Left lung (tissue), 10 donors: ENCODE data around the gene CDIP1. TPM values are rescaled to one million over a fixed set of nuclear protein-coding genes. Genes with fewer than 3 reads are reported as not detected.
A peak's percentile ranks its signal among the peaks of the same experiment; 100 is the strongest.

Experiments
- ATAC-seq: fragments of 200-7000 bp; cut with Tn5 transposase; one replicate; pipeline ENCODE4 v1.9.1; 2020; ENCODE audit warnings: moderate library complexity
- DNase-seq, 4 donors: peaks; one replicate each; pipeline ENCODE4 v3.0.0-alpha.2; 2013 to 2020
- H3K27ac ChIP-seq, 2 donors: fragments of 200-600 bp; sonication (generic) in 1 of 2; one replicate each; pipeline versions ENCODE4 v1.5.0 to v1.8.0; 2020 to 2021
- H3K27me3 ChIP-seq, 2 donors: fragments of 200-600 bp; sonication (generic) in 1 of 2; one replicate each; pipeline versions ENCODE4 v1.5.0 to v1.8.0; 2020 to 2021
- H3K36me3 ChIP-seq, 2 donors: fragments of 200-600 bp; sonication (generic) in 1 of 2; one replicate each; pipeline versions ENCODE4 v1.5.0 to v1.8.0; 2020 to 2021
- H3K4me1 ChIP-seq, 2 donors: fragments of 200-600 bp; one replicate each; pipeline ENCODE4 v1.8.0; 2021
- H3K4me3 ChIP-seq, 2 donors: fragments of 200-600 bp; sonication (generic) in 1 of 2; one replicate each; pipeline versions ENCODE4 v1.5.0 to v1.8.0; 2020 to 2021; ENCODE audit warnings: mild to moderate bottlenecking in 1 of 2
- H3K9me3 ChIP-seq, 2 donors: fragments of 200-600 bp; sonication (generic) in 1 of 2; one replicate each; pipeline versions ENCODE4 v1.5.0 to v1.8.0; 2020 to 2021
- CTCF ChIP-seq, 2 donors: fragments of 200-600 bp; sonication (generic) in 1 of 2; IDR thresholded peaks; one replicate each; pipeline versions ENCODE4 v1.5.0 to v1.8.0; 2021; ENCODE audit warnings: antibody characterized with exemption in 2 of 2
- intact Hi-C, 2 donors: fragments of 100-400 bp; cut with DNase I; formaldehyde crosslinking; loops; one replicate each; pipeline versions ENCODE4 v1.11.2 to v1.14.2; 2022
- polyA plus RNA-seq, 6 donors: library from polyadenylated mRNA; unstranded; fragments of 120-200 nt; gene quantifications; one replicate each; pipeline ENCODE4 v1.2.1, GENCODE V29; 2013; ENCODE audit not compliant: insufficient read length in 6 of 6
- total RNA-seq, 2 donors: library from RNA; stranded (reverse); fragmentation: NEBNext Ultra II Directional; extraction: Animal tissue kit (Norgen Biotek cat#: 25700); gene quantifications; one replicate each; pipeline ENCODE4 v1.2.1, GENCODE V29; 2021
- donor health status: DM: no; HTN: yes; CAD: no.
- donor health status: DM: no; HTN: no; CAD: no.

CDIP1 gene
- total and polyA plus RNA-seq, 8 donors, result 18.1 to 27.0 (median 22.6) TPM

- Histone ChIP-seq H3K4me3 (no peak overlapping the region), H3K27ac (no peak overlapping the region), H3K4me1 (no peaks in the 10 kb centered on the region), H3K36me3 (no peaks in the 10 kb centered on the region), H3K9me3 (no peaks in the 10 kb centered on the region), H3K27me3 (no peaks in the 10 kb centered on the region)
- no peak for TF ChIP-seq CTCF (IDR thresholded peaks at IDR 0.05)
- ATAC-seq, result no peak
- intact Hi-C loops, result no loop called here
- DNase-seq, result no peak
Observed at GRCh38 chr16:4557973-4558372, 19.4 kb upstream of the CDIP1 start.

- Histone ChIP-seq H3K4me3 (no peak overlapping the region), H3K27me3 (no peaks in the 10 kb centered on the region), H3K36me3 (no peaks in the 10 kb centered on the region), H3K9me3 (no peaks in the 10 kb centered on the region), H3K27ac (no peak overlapping the region), H3K4me1 (no peaks in the 10 kb centered on the region)
- intact Hi-C loops, result no loop called here
- no peak for TF ChIP-seq CTCF (IDR thresholded peaks at IDR 0.05)
- peak; percentile 19 for ATAC-seq
- DNase-seq, result no peak
Observed at GRCh38 chr16:4556580-4556979, 18.0 kb upstream of the CDIP1 start.

GRCh38 chr16:4556112-4556511, 17.5 kb upstream of the CDIP1 start, which contains the start of gene C16orf96:
C16orf96 (plus strand) TSS chr16:4556340; CDS start chr16:4556490, 150 bp downstream.
- no peak within 1 kb of the TSS for H3K4me3 ChIP-seq
- H3K27ac ChIP-seq, result no peak within 1 kb of the TSS
- intact Hi-C loops, result no loop called here
- H3K9me3 ChIP-seq, result no peaks in the 10 kb centered on the region
- no peaks in the 10 kb centered on the region for H3K27me3 ChIP-seq
- H3K4me1 ChIP-seq, result no peaks in the 10 kb centered on the region
- no peak for DNase-seq
- peak; percentile 58 for ATAC-seq
- H3K36me3 ChIP-seq, result no peaks in the 10 kb centered on the region
- no peak for TF ChIP-seq CTCF (IDR thresholded peaks at IDR 0.05)

DNA sequence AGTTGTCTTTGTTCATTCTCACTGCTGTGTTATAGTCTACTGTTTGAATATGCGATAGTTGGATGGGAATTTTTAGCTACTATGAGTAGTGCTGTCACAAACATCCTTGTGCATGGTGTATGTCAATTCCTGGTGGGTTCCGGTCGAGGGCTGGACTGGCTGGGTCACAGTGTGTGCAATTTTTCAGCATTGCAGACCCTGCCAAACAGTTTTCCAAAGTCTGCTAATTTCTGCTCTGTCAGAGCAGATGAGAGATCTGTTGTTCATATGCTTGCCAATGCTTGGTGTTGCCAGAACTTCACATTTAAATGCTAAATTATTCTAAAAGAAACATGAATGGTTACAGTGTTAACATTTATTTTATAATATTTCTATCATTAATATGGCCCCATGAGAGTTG, 14.0 kb upstream of the CDIP1 start:
- no peak overlapping the region for H3K4me3 ChIP-seq
- DNase-seq (peak in 1 of 4 donors; percentile 57), ATAC-seq (no peak)
- H3K27ac ChIP-seq, result no peak overlapping the region
- intact Hi-C loops, result no loop called here
- no peaks in the 10 kb centered on the region for H3K36me3 ChIP-seq
- peaks cover 0 to 6% of the 10 kb centered on the region in 2 donors for H3K4me1 ChIP-seq
- no peaks in the 10 kb centered on the region for H3K9me3 ChIP-seq
- no peak for TF ChIP-seq CTCF (IDR thresholded peaks at IDR 0.05)
- no peaks in the 10 kb centered on the region for H3K27me3 ChIP-seq

- Histone ChIP-seq H3K36me3 (no peaks in the 10 kb centered on the region), H3K9me3 (no peaks in the 10 kb centered on the region), H3K4me3 (no peak overlapping the region), H3K27ac (no peak overlapping the region), H3K4me1 (peaks cover 0 to 6% of the 10 kb centered on the region in 2 donors), H3K27me3 (no peaks in the 10 kb centered on the region)
- no peak for TF ChIP-seq CTCF (IDR thresholded peaks at IDR 0.05)
- intact Hi-C loops, result no loop called here
- no peak for DNase-seq
- ATAC-seq, result no peak
Observed at GRCh38 chr16:4550591-4550990, 12.0 kb upstream of the CDIP1 start.
